Calu3 (cell line): Measurements from ENCODE around the gene TFDP2. TPM values are rescaled to one million over a fixed set of nuclear protein-coding genes. Genes with fewer than 3 reads are reported as not detected.

Experiments used
- BruUV-seq: library from RNA; stranded (reverse); fragments of 400-500 nt; replicated peaks from 2 replicates; lab custom pipeline; 2021; lab: Mats Ljungman, UMichigan
- CTCF ChIA-PET: fragments of 300-600 bp; sonication (Branson Sonifier 250); formaldehyde crosslinking; loops from one replicate; lab custom pipeline; 2022; ENCODE audit warnings: antibody characterized with exemption; lab: Charles Lee
- DNase-seq: peaks from one replicate; pipeline ENCODE4 v3.0.0; 2022
- H3K27ac Mint-ChIP-seq: one replicate; pipeline ENCODE4 v1.8.0; 2022; ENCODE audit warnings: mixed read lengths; ENCODE audit not compliant: unreplicated experiment
- H3K27me3 Mint-ChIP-seq: one replicate; pipeline ENCODE4 v1.8.0; 2022; ENCODE audit warnings: mixed read lengths; ENCODE audit not compliant: unreplicated experiment
- H3K36me3 Mint-ChIP-seq: one replicate; pipeline ENCODE4 v1.8.0; 2022; ENCODE audit warnings: mild to moderate bottlenecking, moderate library complexity, mixed read lengths; ENCODE audit not compliant: insufficient read depth, unreplicated experiment
- H3K4me1 Mint-ChIP-seq: one replicate; pipeline ENCODE4 v1.8.0; 2022; ENCODE audit warnings: mild to moderate bottlenecking, low read depth, mixed read lengths; ENCODE audit not compliant: unreplicated experiment
- H3K4me3 Mint-ChIP-seq: one replicate; pipeline ENCODE4 v1.8.0; 2022; ENCODE audit warnings: mild to moderate bottlenecking, low read depth, moderate library complexity, mixed read lengths; ENCODE audit not compliant: unreplicated experiment
- H3K9me3 Mint-ChIP-seq: one replicate; pipeline ENCODE4 v1.8.0; 2022; ENCODE audit warnings: low read depth, mixed read lengths; ENCODE audit not compliant: unreplicated experiment
- CTCF ChIP-seq: fragments of 200-600 bp; IDR thresholded peaks from one replicate; pipeline ENCODE4 v1.8.0; 2022; ENCODE audit warnings: antibody characterized with exemption; ENCODE audit not compliant: unreplicated experiment
- intact Hi-C: fragments of 100-400 bp; cut with micrococcal nuclease; formaldehyde crosslinking; loops from one replicate; pipeline ENCODE4 v1.10.0; 2022; ENCODE audit not compliant: unreplicated experiment
- total RNA-seq: library from RNA; stranded (reverse); gene quantifications from 2 replicates; pipeline ENCODE4 v1.2.3, GENCODE V29; 2022

Gene TFDP2
- total RNA-seq, 1 experiment from 2014 or later = 54.8 TPM

GRCh38 chr3:142035308-142035922 lies 113.9 kb downstream of the TFDP2 start:
- no TSS peak for BruUV-seq
- Mint-ChIP-seq H3K9me3 (no peaks in the 10 kb centered on the region), H3K4me3 (no peak overlapping the region), H3K27me3 (no peaks in the 10 kb centered on the region), H3K27ac (no peak overlapping the region), H3K4me1 (no peaks in the 10 kb centered on the region), H3K36me3 (no peaks in the 10 kb centered on the region)
- no peak for TF ChIP-seq CTCF
- no peak for DNase-seq
- intact Hi-C loops = no loop called here
- CTCF ChIA-PET = no interaction called here

GRCh38 chr3:142033292-142033691 lies 116.1 kb downstream of the TFDP2 start:
- Mint-ChIP-seq H3K9me3 (no peaks in the 10 kb centered on the region), H3K27ac (no peak overlapping the region), H3K36me3 (peaks cover 4% of the 10 kb centered on the region), H3K4me1 (no peaks in the 10 kb centered on the region), H3K27me3 (no peaks in the 10 kb centered on the region), H3K4me3 (no peak overlapping the region)
- TF ChIP-seq CTCF = no peak
- CTCF ChIA-PET = interaction anchor here (0.7 kb wide), 1 partner anchor 385 kb away, joined by 3 read pairs; no protein-coding TSS in a partner anchor
- no peak for DNase-seq
- intact Hi-C loops = no loop called here
- no TSS peak for BruUV-seq

- no peak for TF ChIP-seq CTCF
- H3K27ac Mint-ChIP-seq = no peak overlapping the region
- no peaks in the 10 kb centered on the region for H3K27me3 Mint-ChIP-seq
- no peak overlapping the region for H3K4me3 Mint-ChIP-seq
- no peaks in the 10 kb centered on the region for H3K9me3 Mint-ChIP-seq
- CTCF ChIA-PET = no interaction called here
- H3K36me3 Mint-ChIP-seq = peaks cover 6% of the 10 kb centered on the region
- intact Hi-C loops = no loop called here
- no peaks in the 10 kb centered on the region for H3K4me1 Mint-ChIP-seq
- no TSS peak for BruUV-seq
- DNase-seq = no peak
Observed at GRCh38 chr3:142031575-142031974, 117.8 kb downstream of the TFDP2 start.

GRCh38 chr3:142029791-142030190 lies 119.6 kb downstream of the TFDP2 start:
- BruUV-seq = no TSS peak
- no peaks in the 10 kb centered on the region for H3K4me1 Mint-ChIP-seq
- no peaks in the 10 kb centered on the region for H3K9me3 Mint-ChIP-seq
- H3K27ac Mint-ChIP-seq = no peak overlapping the region
- CTCF ChIA-PET = interaction anchor here (0.7 kb wide), 1 partner anchor 866 kb away, joined by 3 read pairs; no protein-coding TSS in a partner anchor
- H3K36me3 Mint-ChIP-seq = peaks cover 6% of the 10 kb centered on the region
- H3K4me3 Mint-ChIP-seq = no peak overlapping the region
- DNase-seq = no peak
- no peak for TF ChIP-seq CTCF
- no peaks in the 10 kb centered on the region for H3K27me3 Mint-ChIP-seq
- intact Hi-C loops = no loop called here
